Amniotic stem cell (primary cell): ENCODE results near the gene ATG101.

ENCODE experiments used
- DNase-seq: peaks from one replicate; lab custom pipeline; 2025; lab: John Stamatoyannopoulos, UW

ATG101 gene

GRCh38 chr12:52042706-52043385, 26.9 kb upstream of the ATG101 start:
- DNase-seq, result no peak

- DNase-seq, result no peak
These were observed 26.2 kb upstream of the ATG101 start for GRCh38 chr12:52043386-52044212.

GRCh38 chr12:52044292-52044983, 25.3 kb upstream of the ATG101 start:
- no peak for DNase-seq

GRCh38 chr12:52045794-52046199, 24.0 kb upstream of the ATG101 start:
- DNase-seq, result no peak

DNA sequence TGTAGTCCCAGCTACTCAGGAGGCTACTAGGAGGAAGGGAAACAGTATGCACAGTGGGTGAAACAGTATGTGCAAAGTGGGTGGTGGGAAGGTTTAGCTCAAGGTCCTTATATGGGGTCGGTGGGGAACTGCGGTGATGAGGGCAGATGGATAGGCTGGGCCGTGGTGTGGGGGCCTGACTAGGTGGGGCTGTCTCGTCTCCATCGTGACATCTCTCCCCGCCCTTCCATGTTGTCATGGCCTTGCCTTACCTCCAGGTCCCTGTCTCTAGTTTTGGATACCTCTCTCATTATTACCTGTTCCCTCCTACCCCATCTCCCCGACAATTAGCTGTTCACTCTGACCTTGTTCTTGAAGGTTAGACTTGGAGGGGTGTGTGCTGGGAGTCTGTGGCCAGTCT, 22.9 kb upstream of the ATG101 start:
- no peak for DNase-seq

DNA sequence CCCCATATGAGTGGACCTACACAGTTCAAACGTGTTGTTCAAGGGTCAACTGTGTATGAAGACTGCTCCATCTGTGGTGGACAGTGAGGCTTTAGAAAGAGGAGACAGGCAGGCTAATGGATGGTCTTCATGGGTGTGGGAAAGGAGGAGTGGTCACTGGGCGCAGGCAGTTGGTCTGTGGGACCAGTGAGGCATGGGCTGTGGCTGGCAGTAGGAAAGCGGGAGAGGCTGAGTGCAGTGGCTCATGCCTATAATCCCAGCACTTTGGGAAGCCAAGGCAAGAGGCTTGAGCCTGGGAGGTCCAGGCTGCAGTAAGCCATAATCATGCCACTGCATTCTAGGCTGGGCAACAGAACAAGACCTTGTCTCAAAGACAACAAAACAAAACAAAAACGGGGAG, 20.5 kb upstream of the ATG101 start:
- DNase-seq, result no peak

DNA sequence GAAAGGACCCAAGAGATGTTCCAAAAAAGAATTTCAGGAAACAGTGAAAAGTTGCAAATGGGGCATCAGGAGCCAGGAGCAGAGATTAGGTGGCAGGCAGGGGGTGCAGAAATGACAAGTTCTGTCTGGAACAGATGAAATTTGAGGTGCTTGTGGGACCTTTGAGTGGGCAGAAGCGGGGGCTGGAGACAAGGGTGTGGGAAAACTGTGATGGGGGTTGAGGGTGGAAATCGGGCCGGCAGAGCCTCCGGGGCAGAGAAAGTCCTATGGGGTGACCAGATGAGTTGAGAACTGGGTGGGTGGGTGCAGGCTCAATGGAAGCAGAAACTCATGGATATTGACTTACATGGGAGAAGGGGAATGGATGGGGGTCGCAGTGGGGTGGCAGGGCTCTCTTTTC, 20.1 kb upstream of the ATG101 start:
- DNase-seq, result no peak

GRCh38 chr12:52050116-52050757, 19.5 kb upstream of the ATG101 start:
- no peak for DNase-seq

DNA sequence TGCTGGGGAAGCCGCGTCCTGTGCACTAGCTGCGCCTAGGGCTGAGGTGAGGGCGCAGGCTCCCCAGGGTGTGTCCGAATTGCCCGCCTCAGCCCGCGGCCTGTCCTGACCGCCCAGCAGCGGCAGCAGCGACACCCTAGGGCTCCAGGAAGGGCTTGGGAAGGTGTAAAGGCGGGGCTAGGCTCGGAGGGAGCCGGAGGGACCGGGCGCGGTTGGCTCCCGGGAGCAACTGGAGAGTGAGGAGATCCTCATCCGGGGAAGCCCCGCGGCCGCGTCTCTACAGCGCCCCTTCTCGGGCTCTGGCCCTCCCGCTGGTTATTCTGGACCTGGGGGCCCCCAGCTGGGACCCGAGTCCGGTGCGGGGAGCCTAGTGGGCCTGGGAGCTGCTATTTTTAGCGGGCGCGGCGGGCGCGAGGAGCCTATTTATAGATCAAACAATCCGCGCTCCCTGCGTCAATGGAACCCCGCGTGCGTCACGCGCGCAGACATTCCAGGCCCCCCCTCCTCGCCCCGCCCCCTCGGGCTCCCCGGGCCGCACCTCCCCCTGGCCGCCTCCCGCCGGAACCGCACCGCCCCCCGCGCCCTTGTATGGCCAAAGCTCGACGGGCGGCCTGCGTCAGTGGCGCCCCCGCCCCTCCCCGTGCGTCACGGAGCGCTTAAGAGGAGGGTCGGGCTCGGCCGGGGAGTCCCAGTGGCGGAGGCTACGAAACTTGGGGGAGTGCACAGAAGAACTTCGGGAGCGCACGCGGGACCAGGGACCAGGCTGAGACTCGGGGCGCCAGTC, 18.8 kb upstream of the ATG101 start, which contains the start of gene NR4A1:
Gene NR4A1 (plus strand): TSS at position 685 of the 784 bp plus-strand sequence. CDS start 2,887 bp downstream, outside the sequence.
- DNase-seq, result peak; percentile 95

DNA sequence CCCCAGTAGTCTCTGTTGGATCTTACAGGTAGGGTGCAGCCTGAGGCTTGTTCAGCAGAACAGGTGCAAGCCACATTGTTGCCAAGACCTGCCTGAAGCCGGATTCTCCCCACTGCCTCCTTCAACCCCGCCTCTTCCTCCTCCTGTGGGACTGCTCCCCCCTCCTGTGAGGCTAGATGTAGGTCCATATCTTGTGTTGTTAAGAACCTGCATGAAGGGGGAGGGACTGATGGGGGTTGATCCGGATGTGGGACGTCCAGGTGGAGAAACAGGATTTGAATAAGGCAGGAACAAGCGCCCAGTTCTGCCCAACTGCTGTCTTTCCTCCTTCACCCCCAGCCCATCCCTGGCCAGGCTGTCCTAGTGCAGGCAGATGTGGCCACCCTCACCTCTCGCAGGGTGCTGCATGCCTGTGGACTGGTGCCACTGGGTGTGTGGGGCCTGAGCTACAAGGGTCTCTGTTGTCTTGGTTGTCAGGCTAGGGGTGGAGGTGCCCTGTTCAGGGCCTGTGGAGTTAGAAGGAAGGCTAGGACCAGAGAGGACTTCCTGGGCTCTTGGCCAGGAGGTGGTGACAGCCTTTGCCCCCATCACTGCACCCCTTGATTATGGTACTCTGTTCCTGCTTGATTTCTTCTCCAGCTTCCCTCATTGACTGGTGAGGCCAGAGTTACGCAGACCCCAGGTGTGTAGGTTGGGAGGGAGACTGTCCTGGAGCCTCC, 17.2 kb upstream of the ATG101 start:
- DNase-seq, result no peak

GRCh38 chr12:52053536-52054209, 16.1 kb upstream of the ATG101 start:
- no peak for DNase-seq

GRCh38 chr12:52054231-52054832, 15.4 kb upstream of the ATG101 start:
- no peak for DNase-seq

DNA sequence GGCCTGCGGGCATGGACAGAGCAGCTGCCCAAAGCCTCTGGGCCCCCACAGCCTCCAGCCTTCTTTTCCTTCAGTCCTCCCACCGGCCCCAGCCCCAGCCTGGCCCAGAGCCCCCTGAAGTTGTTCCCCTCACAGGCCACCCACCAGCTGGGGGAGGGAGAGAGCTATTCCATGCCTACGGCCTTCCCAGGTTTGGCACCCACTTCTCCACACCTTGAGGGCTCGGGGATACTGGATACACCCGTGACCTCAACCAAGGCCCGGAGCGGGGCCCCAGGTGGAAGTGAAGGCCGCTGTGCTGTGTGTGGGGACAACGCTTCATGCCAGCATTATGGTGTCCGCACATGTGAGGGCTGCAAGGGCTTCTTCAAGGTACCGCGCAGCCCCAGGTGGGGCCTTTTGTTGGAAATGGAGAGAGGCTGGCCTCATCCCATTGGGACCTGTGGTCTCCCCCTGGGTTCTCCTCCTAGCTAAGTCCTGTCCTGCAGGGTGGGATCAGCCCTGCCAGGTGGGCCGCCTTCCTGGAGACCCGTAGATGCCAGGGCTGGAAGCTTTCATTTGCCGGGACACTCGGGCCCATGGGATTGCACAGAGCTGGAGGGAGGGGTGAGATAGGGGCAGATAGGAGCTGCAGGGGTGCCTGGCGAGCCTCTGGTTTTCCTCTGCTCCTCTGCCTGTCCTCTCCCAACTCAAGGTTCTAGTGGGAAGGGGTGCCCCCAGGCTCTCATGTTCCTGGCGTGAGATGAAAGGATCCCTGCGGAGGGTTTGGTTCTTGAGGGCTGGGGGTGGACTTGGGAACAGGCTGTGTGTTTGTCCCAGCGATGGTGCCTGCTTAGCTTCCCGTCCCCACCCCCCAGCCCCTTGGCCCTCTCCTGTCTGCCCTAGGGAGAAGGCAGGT, 14.7 kb upstream of the ATG101 start:
- no peak for DNase-seq

- no peak for DNase-seq
These were observed 13.8 kb upstream of the ATG101 start for GRCh38 chr12:52055731-52056711.

GRCh38 chr12:52056801-52057637, 12.8 kb upstream of the ATG101 start:
- DNase-seq, result no peak
